Esophagus squamous epithelium (tissue), 5 donors: Measurements from ENCODE around the gene CEACAM21. TPM values are rescaled to one million over a fixed set of nuclear protein-coding genes. Genes with fewer than 3 reads are reported as not detected.

Source experiments
- DNase-seq: peaks from one replicate; lab custom pipeline; 2025; lab: John Stamatoyannopoulos, UW
- H3K27ac ChIP-seq, 4 donors: fragments of 200-600 bp; sonication (generic); one replicate each; pipeline ENCODE4 v1.5.1; 2016 to 2019; ENCODE audit warnings: mild to moderate bottlenecking in 1 of 4
- H3K27me3 ChIP-seq, 4 donors: fragments of 200-600 bp; sonication (generic); 1 replicate in 3 of 4; 2 replicates in 1 of 4; pipeline versions ENCODE4 v1.5.1 to v1.6.0; 2017 to 2021; ENCODE audit warnings: antibody characterized with exemption in 1 of 4
- H3K36me3 ChIP-seq, 3 donors: fragments of 200-600 bp; sonication (generic); one replicate each; pipeline ENCODE4 v1.5.1; 2016 to 2019
- H3K4me1 ChIP-seq, 3 donors: fragments of 200-600 bp; sonication (generic); one replicate each; pipeline ENCODE4 v1.5.1; 2017 to 2019
- H3K4me3 ChIP-seq, 4 donors: fragments of 200-600 bp; sonication (generic); 1 replicate in 3 of 4; 2 replicates in 1 of 4; pipeline ENCODE4 v1.5.1; 2016 to 2019; ENCODE audit warnings: mild to moderate bottlenecking in 2 of 4, moderate library complexity in 1 of 4
- H3K9me3 ChIP-seq, 3 donors: fragments of 200-600 bp; sonication (generic); one replicate each; pipeline ENCODE4 v1.5.1; 2016 to 2019
- POLR2A ChIP-seq, 4 donors: fragments of 450-650 bp; IDR thresholded peaks; one replicate each; pipeline ENCODE4 v1.6.1; 2017; ENCODE audit warnings: antibody characterized with exemption in 4 of 4, mild to moderate bottlenecking in 4 of 4, moderate library complexity in 3 of 4
- WGBS, 2 donors: methylation state at CpG; one replicate each; pipeline ENCODE4 v1.1.5; 2018; 5-methylcytosine and 5-hydroxymethylcytosine counted together
- intact Hi-C: fragments of 100-400 bp; cut with DNase I; formaldehyde crosslinking; loops from one replicate; pipeline ENCODE4 v1.15.0; 2022
- total RNA-seq, 4 donors: library from RNA; depleted of rRNA; stranded (reverse); fragments of >200 nt; gene quantifications; one replicate each; pipeline ENCODE4 v1.1.0, GENCODE V29; 2016
- TF ChIP-seq, protein P1 (sequence below), 6 experiments: fragments of 450-650 bp in 4 of 6; fragments of 200-600 bp in 2 of 6; sonication (generic) in 2 of 6; IDR thresholded peaks; one replicate each; pipeline ENCODE4 v1.5.1; 2016 to 2019; ENCODE audit warnings: antibody characterized with exemption in 6 of 6, mild to moderate bottlenecking in 4 of 6, moderate library complexity in 4 of 6
- donor health status: DM: yes; HTN: yes; CAD: no.

The CEACAM21 gene
- total RNA-seq, 4 donors from 2014 or later = 0.57 to 3.7 TPM; not detected in 2

DNA sequence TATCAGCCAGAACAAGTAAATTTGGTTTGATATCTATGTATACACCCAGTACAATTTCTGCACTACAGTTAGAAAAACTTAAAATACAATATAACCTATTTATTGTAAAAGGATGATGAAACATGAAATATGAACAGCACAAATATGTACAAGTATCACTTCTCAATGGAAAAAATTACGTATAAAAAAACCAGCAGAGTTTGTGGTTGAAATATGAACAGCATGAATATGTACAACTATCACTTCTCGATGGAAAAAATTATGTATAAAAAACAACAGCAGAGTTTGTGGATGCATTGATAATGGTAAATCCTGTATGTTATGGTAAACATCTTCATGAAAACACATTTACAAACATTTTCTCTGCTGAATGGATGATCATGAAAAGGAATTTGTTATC, 32.4 kb upstream of the CEACAM21 start:
- no peak for DNase-seq
- H3K4me3 ChIP-seq = no peak overlapping the region
- intact Hi-C loops = no loop called here
- no peaks in the 10 kb centered on the region for H3K9me3 ChIP-seq
- H3K27ac ChIP-seq = no peak overlapping the region
- no peak for TF ChIP-seq POLR2A (IDR thresholded peaks at IDR 0.05)
- TF ChIP-seq, protein P1, sequence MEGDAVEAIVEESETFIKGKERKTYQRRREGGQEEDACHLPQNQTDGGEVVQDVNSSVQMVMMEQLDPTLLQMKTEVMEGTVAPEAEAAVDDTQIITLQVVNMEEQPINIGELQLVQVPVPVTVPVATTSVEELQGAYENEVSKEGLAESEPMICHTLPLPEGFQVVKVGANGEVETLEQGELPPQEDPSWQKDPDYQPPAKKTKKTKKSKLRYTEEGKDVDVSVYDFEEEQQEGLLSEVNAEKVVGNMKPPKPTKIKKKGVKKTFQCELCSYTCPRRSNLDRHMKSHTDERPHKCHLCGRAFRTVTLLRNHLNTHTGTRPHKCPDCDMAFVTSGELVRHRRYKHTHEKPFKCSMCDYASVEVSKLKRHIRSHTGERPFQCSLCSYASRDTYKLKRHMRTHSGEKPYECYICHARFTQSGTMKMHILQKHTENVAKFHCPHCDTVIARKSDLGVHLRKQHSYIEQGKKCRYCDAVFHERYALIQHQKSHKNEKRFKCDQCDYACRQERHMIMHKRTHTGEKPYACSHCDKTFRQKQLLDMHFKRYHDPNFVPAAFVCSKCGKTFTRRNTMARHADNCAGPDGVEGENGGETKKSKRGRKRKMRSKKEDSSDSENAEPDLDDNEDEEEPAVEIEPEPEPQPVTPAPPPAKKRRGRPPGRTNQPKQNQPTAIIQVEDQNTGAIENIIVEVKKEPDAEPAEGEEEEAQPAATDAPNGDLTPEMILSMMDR (IDR thresholded peaks at IDR 0.05) = no peak
- WGBS, 2 donors = 56 to 75% methylated on average over 2 of the region's 2 CpGs
- peaks cover 0 to 51% (median 0%) of the 10 kb centered on the region in 4 donors for H3K27me3 ChIP-seq
- no peaks in the 10 kb centered on the region for H3K36me3 ChIP-seq
- H3K4me1 ChIP-seq = peaks cover 0 to 23% (median 0%) of the 10 kb centered on the region in 3 donors

DNA sequence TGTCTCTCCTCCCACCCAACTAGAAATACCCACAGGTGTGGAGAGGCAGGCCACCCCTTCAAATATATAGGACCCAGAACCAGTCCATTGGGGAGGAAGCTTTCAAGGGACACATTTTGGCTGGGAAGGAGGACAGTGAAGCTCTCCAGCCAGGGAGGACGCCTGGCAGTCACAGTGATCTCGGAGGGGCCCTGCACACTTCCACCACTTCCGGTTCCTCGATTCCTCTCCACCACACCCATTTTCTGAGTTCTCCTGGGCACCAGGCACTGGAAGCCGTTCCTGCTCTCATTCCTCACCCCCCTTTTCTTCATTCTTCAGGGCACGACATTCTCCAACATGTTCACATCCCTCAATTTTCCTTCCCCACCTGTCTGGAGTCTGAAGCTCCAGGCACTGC, 30.4 kb upstream of the CEACAM21 start:
- no peaks in the 10 kb centered on the region for H3K9me3 ChIP-seq
- H3K27me3 ChIP-seq = peaks cover 0 to 51% (median 0%) of the 10 kb centered on the region in 4 donors
- H3K27ac ChIP-seq = peak overlapping the region in 3 of 4 donors; percentile 25 to 83 (median 62)
- H3K36me3 ChIP-seq = no peaks in the 10 kb centered on the region
- DNase-seq = no peak
- H3K4me1 ChIP-seq = peaks cover 0 to 26% (median 0%) of the 10 kb centered on the region in 3 donors
- intact Hi-C loops = no loop called here
- peak overlapping the region in 1 of 4 donors; percentile 44 for H3K4me3 ChIP-seq
- no peak for TF ChIP-seq POLR2A (IDR thresholded peaks at IDR 0.05)
- TF ChIP-seq, protein P1 (IDR thresholded peaks at IDR 0.05) = no peak
- 44 to 70% methylated on average over 6 of the region's 6 CpGs for WGBS, 2 donors

DNA sequence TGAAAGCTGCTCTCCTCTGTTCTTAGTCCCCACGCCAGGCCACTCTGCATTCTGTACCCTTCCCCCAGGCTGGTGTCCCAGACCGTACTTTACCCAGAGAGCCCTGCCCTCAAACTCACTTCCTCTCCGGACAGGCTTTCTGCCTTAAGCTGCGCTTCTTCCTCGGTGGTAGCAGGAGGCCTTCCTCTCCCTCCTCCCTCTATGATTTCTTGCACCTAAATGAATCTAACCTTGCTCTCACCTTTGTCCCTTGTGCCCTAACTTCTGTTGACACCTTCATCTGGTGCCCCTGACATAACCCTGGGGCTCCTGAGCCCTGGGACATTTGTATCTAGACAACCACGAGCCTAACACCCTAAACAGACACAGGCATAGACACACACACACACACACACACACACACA, 29.6 kb upstream of the CEACAM21 start:
- TF ChIP-seq, protein P1 (IDR thresholded peaks at IDR 0.05) = no peak
- peak in 1 of 4 donors; percentile 44 for TF ChIP-seq POLR2A (IDR thresholded peaks at IDR 0.05)
- Histone ChIP-seq H3K4me3 (peak overlapping the region in 2 of 4 donors; percentile 8 to 44), H3K36me3 (no peaks in the 10 kb centered on the region), H3K27ac (peak overlapping the region; percentile 18 to 83 (median 44)), H3K27me3 (peaks cover 0 to 51% (median 0%) of the 10 kb centered on the region in 4 donors), H3K4me1 (peaks cover 0 to 26% (median 0%) of the 10 kb centered on the region in 3 donors), H3K9me3 (no peaks in the 10 kb centered on the region)
- WGBS, 2 donors = 17 to 31% methylated on average over 5 to 6 of the region's 6 CpGs
- no peak for DNase-seq
- intact Hi-C loops = no loop called here

DNA sequence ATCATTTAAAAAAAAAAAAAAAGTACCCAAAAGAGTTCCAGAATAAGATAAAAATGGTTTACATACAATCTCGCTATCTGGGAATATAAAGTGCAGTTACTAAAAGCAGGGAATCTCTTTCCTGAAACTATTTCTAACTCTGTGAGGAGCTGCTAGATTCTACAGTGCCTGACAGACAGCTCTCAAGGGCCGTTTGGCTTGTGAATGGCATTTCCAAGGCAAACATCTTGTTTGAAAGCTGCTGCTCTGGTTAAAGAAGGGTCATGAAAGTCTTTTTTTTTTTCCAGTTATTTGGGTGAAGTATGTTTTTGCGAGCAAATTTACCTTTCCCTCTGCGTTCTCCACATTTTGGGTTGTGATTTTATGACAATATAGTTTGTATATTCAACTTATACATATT, 29.0 kb upstream of the CEACAM21 start:
- intact Hi-C loops = no loop called here
- Histone ChIP-seq H3K9me3 (no peaks in the 10 kb centered on the region), H3K27me3 (peaks cover 0 to 51% (median 0%) of the 10 kb centered on the region in 4 donors), H3K27ac (peak overlapping the region in 1 of 4 donors; percentile 62), H3K36me3 (no peaks in the 10 kb centered on the region), H3K4me3 (no peak overlapping the region), H3K4me1 (peaks cover 0 to 26% (median 0%) of the 10 kb centered on the region in 3 donors)
- no peak for DNase-seq
- TF ChIP-seq POLR2A (IDR thresholded peaks at IDR 0.05) = no peak
- 36 to 47% methylated on average over 4 of the region's 4 CpGs for WGBS, 2 donors

DNA sequence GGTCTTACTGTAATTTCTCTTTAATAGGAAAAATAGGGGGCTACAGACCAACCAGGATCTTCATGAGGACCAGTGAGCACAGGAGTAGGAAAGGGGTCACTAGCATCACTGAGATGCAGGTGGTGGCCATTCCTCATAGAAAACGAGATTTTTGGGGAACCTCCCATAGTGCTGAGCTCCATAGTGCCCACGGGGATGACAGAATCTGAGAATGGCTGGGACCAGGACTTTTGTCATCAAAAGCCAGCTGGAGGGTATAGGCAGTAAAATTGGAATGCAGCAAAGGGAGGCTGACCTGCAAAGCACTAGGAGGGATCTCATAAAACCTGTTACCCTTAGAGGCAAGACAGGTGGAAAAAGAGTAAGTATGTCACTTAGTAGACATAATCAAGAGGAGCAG, 28.4 kb upstream of the CEACAM21 start:
- no peak for DNase-seq
- intact Hi-C loops = no loop called here
- Histone ChIP-seq H3K9me3 (no peaks in the 10 kb centered on the region), H3K27me3 (peaks cover 0 to 49% (median 0%) of the 10 kb centered on the region in 4 donors), H3K4me3 (no peak overlapping the region), H3K4me1 (peaks cover 0 to 26% (median 0%) of the 10 kb centered on the region in 3 donors), H3K36me3 (no peaks in the 10 kb centered on the region), H3K27ac (no peak overlapping the region)
- TF ChIP-seq POLR2A (IDR thresholded peaks at IDR 0.05) = no peak
- TF ChIP-seq, protein P1 (IDR thresholded peaks at IDR 0.05) = no peak
- 27 to 35% methylated on average over 2 of the region's 2 CpGs for WGBS, 2 donors
